ENCODE results near the gene TCF7L2.

TCF7L2 gene

GRCh38 chr10:113179966-113180365, 229.9 kb downstream of the TCF7L2 start:
- no peak for DNase-seq (ENCODE audit: low read depth)

DNA sequence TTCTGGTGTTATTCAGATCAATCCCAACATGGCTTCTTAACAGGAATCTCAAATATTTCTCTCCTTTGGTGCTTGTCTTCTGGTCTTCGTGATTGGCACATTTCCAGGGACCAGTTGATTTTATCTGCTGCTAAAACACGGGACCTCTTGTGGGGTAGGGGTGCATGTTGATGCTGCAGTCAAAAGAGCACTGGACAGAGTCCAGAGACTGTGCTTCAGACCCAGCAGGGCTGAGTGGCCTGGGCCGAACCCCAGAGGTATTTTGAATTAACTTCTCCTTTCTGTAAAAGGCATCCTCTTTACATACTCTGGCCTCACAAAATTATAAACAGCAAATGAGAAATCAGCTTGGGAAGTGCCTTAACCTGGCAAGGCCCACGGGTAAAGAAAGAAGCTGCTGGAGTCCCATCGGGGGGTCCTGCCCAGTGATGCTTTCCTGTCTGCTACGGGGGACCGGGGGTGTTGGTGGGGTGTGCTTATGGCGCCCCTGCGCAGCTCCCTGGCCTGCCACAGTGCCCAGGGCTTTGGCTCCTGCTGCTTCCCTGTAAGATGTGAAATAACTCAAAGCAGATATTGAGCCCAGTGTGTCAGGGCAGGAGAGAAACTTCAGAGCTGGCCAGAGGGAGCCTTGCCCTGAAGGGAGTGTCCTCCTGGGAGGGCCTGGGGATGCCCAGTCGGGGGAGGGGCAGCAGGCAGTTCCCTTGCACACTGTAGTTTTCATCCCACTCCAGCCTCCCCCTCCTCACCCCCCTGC, 230.5 kb downstream of the TCF7L2 start:
- DNase-seq (ENCODE audit: low read depth), result no peak

DNA sequence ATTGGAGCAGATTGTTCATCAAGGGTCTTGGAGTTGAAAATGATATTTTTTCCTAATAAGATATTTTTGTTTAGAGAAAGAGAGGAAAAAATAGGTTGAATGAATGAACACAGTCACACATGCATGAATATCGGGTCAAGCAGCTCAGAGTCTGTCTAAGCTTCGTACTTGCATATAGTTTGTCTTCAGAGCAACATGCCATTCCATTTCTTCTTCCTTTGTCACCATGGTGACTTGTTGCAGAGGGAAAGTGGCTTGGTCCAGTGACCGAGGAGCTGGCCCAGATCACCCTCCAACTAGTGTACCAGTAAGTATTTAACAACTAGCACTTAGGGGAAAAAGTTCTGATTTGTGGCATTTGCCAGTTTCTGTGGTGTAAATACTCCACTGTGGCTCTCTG, 232.1 kb downstream of the TCF7L2 start:
- no peak for DNase-seq (ENCODE audit: low read depth)

GRCh38 chr10:113183573-113183972, 233.5 kb downstream of the TCF7L2 start:
- DNase-seq (ENCODE audit: low read depth), result no peak

DNA sequence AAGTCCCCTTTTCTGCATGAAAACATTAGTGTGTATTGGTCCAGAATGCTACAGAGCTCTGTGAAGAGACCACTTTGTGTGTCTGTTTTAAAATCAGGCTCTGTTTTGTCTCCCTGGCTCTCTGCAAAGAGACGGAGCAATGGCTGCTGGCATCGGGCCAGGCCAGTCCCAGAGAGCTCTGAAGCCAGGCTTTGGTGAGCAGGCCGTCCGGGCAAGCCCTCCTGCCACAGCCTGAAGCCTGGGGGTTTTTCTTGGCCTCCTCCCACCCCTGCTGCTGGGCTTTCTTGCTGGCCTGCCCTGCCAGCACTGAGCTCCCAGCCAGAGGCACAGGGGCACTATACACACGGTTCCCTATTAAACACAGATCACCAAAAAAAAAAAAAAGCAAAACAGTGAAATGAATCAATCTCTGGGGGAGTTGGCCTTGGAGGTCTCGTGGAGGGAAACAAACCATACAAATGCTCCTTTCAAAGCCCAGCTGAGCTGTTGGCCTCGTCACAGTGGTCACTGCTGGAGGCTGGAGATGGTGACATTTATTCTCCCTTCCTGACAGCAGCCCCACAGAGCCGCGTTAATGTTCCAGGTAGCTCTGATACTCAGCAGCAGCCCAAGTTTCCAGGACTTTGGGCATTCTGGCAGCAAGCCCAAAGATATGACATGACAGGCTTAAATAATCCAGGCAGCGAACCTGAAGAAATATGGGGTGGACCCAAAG, 237.2 kb downstream of the TCF7L2 start:
- no peak for DNase-seq (ENCODE audit: low read depth)

DNA sequence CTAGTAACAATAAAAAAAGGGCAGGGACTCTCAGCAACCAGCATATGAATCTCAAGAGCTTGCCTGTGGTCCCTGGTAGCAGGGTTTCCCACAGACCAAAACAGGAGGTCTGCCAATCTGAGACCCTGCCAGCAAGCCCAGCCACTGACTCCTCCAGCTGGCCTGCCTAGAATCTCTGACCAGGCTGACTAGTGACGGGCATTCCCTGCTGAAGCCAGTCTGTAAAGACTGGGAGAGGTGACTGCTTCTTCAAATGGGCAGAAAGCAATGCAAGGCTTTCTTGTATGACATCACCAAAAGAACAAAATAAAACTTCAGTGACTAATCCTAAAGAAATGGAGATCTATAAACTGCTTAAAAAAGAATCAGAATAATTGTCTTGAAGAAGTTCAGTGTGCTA, 249.4 kb downstream of the TCF7L2 start:
- no peak for DNase-seq (ENCODE audit: low read depth)

GRCh38 chr10:113202011-113202410, 252.0 kb downstream of the TCF7L2 start:
- DNase-seq (ENCODE audit: low read depth), result no peak

DNA sequence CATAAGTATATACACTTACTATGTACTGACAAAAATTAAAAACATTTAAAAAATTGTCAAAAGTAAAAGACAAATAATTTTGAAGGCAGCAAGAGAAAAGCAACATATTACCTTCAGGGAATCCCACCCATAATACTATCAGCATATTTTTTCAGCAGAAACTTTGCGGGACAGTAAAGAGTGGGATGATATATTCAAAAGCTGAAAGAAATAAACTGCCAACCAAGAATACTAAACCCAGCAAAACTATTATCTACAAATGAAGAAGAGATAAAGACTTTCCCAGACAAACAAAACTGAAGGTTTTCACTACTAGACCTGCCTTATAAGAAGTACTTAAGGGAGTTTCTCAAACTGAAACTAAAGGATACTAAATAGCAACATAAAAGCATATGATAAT, 257.9 kb downstream of the TCF7L2 start:
- no peak for DNase-seq (ENCODE audit: low read depth)

DNA sequence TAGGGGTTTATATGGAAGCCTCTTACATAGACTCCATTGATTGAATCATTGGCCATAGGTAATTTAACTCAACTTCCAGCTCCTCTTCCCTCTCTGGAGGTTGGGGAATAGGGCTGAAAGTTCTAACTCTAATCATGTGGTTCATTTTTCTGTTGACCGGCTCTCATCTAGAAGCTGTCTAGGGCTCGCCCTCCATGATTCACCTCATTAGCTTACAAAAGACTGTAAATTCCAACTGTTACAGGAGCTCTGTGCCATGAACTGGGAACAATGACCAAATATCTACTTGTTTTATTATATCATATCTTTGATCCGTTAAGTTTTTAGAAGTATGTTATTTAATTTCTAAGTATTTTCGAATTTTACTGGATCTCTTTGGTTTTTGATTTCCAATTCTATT, 263.0 kb downstream of the TCF7L2 start:
- DNase-seq (ENCODE audit: low read depth), result no peak

DNA sequence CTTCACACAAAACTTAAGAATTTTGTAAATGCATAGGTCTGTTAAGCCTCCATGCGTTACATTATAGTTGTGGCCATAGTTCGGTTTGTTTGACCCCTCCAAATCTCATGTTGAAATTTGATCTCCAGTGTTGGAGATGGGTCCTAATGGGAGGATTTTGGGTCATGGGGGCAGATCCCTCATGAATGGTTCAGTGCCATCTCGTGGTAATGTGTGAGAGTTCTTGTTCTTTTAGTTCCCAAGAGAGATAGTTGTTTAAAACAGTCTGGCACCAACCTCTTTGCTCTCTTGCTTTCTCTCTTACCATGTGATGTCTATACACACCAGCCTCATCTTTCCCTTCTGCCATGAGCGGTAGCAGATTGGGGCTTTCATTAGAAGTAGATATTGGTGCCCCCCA, 264.3 kb downstream of the TCF7L2 start:
- DNase-seq (ENCODE audit: low read depth), result no peak

- DNase-seq (ENCODE audit: low read depth), result no peak
These were observed 266.1 kb downstream of the TCF7L2 start for GRCh38 chr10:113216102-113216501.
